Measurements from ENCODE around the gene CACNB3.

GRCh38 chr12:48856379-48856778 lies 38.1 kb downstream of the CACNB3 start:
- TF ChIP-seq CTCF (IDR thresholded peaks at IDR 0.05) (no peak), POLR2AphosphoS5 (IDR thresholded peaks at IDR 0.05; ENCODE audit: insufficient read depth in 1 of 2, low read depth in 1 of 2) (no peak), POLR2A (IDR thresholded peaks at IDR 0.05) (no peak)

All from vagina (tissue), 2 donors.